GM20431 (cell line): ENCODE measurements around the gene ITPRID2.
"Not testable (repeated sequence)": the region's sequence is repeated elsewhere in the genome, so short reads cannot be mapped to it uniquely, and the experiment has no call there.

Experiments
- in situ Hi-C: fragments of 300-500 bp; cut with MseI, MboI; formaldehyde crosslinking; loops from one replicate; pipeline ENCODE4 v1.15.0; 2020; ENCODE audit warnings: low sequenced_read_pairs; ENCODE audit not compliant: unreplicated experiment

ITPRID2 gene

DNA sequence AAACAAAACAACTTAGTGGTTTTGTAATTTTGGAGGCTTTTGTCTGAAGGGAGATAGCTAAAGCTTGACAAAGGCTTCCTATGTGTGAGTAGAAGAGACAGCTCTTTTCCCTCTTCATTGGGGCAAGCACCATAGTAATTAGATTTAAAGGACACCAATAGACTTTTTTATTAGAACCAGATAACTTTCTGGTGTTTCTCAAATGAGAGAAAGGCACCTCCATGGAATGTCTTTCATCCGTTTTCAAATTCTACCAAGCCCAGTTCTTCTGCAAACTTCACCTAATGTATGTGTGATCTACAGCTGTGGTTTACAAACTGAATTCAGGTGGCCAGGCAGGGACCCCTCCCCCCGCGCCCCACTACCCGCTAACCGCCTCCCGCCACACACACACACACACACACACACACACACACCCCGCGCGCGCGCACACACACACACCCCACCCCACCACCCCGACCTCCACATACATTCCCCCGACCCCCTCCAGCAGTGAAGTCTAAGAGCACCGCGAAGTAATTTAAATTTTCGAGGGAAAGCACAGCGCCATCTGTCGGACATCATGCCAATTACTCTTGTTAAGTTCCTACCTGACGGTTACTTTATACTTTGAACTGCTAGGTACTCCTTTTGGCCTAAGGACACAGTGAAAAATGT, 62.5 kb downstream of the ITPRID2 start:
- in situ Hi-C loops = no loop called here

DNA sequence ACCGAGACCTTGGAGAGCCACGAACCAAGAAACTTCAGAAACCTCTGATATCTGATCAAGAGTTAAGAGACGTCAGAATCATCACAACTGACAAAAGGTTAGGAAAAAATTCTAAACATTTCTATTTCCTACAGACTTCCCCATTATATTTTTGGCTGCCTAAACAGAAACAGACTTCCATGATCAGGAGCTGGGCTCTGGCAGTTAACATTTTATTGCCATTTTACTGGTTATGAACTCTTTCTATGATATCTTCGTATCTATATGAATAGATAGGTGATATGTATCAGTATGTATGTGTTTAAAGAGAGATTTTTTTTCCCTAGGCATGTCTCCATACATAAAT, 63.0 kb downstream of the ITPRID2 start:
- in situ Hi-C loops = no loop called here

GRCh38 chr2:181955010-181955409, 63.5 kb downstream of the ITPRID2 start:
- in situ Hi-C loops = no loop called here

DNA sequence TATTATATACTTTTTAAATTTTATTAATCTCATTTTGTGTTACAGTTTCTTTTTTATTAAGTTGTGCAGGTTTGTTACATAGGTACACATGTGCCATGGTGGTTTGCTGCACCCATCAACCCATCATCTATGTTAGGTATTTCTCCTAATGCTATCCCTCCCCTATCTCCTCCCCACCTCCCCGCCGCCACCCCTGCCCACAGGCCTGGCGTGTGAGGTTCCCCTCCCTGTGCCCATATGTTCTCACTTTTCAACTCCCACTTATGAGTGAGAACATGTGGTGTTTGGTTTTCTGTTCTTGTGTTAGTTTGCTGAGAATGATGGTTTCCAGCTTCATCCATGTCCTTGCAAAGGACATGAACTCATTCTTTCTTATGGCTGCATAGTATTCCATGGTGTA, 64.3 kb downstream of the ITPRID2 start:
- in situ Hi-C loops = not testable (repeated sequence)

- in situ Hi-C loops = no loop called here
Observed at GRCh38 chr2:181957668-181958067, 66.1 kb downstream of the ITPRID2 start.

DNA sequence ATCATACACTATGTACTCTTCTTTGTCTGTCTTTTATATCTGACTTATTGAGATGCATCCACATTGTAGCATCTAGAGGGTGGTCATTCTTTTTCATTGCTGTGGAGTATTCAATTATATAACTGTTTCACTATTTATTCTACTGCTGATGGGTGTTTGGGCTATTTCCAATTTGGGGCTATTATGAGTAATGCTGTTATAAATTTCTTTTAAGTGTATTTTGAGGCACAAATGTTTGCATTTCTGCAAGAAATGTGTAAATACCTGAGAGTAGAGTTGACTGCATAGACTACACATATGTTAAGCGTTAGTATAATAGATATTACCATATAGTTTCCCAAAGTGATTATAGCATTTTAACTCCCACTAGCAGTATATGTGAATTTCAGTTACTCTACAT, 67.2 kb downstream of the ITPRID2 start:
- in situ Hi-C loops = no loop called here

DNA sequence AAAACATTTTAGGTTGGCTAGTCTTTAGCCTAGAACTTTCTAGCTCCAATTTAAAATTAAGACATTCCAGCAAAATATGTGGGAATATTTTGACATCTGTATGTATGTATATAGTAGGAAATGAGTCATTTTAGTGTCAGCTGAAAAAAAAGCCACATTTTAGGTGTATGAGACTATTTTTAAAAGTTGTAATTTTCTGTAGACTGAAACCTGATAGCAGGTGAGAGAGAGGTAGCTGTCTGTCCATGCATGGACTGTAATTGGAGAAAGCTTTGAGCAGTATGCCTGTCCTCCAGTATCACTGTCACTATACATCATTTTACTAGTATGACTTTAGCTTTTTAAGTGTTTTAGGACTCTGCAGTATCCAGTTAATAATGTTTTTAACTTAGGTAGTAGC, 68.0 kb downstream of the ITPRID2 start:
- in situ Hi-C loops = no loop called here

DNA sequence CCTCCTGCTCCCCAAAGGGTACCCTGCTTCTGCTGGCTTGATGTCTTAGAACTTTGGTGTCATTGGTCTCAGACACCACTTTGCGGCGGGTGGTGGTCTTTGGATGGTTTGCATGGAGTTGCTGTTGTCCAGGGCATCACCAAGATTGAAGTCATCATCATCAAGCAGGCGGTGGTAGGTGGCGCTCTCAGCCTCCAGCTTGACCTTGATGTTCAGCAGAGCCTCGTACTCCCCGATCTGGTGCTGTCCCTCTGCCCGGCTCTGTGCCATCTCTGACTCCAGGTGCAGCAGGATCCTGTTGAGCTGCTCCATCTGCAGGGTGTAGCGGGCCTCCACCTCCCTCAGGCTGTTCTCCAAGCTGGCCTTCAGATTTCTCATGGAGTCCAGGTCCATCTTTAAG, 69.6 kb downstream of the ITPRID2 start:
- in situ Hi-C loops = not testable (repeated sequence)

DNA sequence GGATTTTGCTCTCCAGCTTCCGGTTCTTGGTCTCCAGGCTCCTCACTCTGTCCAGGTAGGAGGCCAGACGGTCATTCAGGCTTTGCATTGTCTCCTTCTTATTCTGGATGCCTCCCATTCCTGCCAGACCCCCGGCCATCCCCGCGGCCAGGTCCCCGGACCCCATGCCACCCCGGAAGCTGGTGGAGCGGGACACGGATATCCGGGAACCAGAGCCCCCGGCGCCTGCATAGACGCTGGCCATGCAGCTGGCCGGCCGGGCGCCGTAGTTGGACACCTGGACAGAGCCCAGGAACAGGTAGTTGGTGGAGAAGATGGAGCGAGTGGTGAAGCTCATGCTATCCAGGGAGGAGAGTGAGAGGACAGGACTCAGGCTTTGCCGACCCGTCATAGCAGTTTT, 70.6 kb downstream of the ITPRID2 start:
- in situ Hi-C loops = no loop called here

GRCh38 chr2:181970160-181970794, 78.7 kb downstream of the ITPRID2 start:
- in situ Hi-C loops = no loop called here

- in situ Hi-C loops = no loop called here
Observed at GRCh38 chr2:181971032-181971431, 79.5 kb downstream of the ITPRID2 start.

DNA sequence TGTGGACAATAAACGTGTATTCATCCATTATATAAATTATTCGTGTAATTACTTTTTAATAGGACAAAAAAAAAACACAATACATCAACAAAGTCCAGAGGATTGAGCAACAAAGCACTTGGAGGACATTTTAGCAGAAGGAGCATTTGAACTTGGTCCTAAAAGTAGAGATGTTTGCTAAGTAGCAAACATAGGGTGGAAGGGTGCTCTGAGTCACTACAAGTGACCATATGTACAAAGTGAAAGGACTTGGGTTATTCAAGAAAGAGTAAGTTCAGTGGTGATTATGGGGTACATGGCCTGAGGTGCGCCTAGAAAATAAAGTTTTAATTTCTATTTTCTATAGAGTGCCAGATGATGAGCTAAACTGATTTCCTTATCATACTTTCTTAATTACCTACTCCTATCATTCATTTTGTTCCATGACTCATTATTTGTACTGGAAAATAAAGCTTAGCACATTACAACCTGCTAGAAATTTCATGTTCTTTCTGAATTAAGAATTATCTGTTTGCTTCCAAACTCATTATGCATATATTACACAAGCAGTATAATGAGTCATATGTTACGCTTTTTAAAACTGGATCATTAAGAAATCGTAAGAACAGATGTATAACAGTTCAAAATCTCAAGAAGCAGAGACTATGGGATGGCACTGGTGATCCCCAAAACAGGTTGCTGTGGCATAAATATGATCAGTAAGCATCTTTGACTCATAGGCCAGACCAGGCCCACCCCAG, 81.1 kb downstream of the ITPRID2 start:
- in situ Hi-C loops = no loop called here

DNA sequence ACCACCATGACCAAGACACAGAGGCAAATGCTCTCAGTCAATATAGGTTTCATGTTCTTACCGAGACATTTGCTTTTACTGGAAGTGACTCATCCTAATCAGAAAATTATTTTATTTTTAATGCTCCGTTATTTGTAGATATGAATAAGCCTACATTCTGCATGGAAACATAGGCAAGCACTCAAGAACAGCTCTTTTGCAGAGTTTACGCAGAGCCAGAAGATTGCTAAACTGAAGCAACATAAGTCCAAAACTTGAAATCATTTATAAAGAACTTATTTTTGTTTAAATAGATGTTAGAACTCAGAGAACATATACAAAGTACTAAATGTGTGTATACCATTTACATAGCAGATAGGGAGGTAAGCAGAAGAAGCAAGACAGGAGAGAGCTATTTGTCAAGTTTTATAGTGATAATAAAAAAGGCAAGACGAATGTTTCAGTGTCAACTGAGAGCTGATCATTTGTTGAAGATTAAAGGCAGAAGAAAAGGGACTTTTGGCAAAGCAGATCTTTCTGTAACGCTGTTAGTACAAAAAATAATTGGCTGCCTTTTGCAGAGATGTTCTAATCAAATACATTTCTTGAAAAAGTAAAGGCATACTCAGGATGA, 81.7 kb downstream of the ITPRID2 start:
- in situ Hi-C loops = no loop called here

DNA sequence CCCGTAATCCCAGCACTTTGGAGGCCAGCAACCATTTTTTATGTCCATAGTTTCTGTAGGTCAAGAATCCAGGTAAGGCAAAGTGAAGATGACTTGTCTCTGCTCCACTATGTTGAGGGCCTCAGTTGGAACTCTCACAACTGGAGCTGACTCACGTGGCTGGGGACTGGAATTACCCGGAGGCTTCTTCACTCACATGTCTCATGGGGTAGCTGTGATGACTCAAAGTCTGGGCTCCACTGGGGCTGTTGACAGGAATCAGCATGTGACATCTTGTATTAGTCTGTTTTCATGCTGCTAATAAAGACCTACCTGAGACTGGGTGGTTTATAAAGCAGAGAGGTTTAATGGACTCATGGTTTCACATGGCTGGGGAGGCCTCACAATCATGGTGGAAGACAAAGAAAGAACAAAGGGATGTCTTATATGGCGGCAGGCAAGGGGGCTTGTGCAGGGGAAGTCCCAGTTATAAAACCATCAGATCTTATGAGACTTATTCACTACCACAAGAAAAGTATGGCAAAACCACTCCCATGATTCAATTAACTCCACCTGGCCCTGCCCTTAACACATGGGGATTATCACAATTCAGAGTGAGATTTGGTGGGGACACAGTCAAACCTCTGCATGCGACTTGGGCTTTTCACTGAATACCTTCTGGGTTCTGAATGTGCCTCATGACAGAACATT, 86.3 kb downstream of the ITPRID2 start:
- in situ Hi-C loops = no loop called here

DNA sequence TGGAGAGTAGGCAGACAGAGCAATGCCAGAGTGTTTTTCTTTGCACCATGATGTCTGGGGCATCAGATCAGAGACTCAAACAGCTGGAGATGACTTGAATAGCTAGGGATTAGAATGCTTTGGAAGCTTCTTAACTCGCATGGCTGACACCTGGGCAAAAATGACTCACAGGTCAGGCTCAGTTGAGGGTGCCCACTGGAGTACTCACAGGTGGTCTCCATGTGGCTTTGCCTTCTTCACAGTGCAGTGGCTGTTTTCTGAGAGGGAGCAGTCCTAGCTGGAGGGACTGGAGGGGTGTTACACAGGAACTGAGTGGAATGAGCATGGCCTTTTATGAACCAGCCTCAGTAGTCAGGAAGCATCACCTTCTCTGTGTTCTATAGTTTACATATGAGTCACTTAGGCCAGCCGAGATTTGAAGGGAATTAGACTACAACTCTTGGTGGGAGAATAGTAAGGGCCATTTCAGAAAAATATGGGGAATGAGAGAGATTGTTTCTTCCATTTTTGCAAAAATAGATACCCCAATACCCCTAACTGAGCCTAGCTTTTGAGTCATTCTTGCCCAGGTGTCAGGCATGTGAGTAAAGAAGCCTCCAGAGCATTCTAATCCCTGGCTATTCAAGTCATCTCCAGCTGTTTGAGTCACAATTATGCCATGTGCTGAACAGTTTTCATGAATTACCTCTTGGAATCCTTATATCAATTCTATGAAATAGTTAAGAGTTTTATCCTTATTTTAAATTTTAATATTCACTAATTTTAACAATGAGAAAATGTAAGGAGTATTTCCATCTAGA, 87.0 kb downstream of the ITPRID2 start:
- in situ Hi-C loops = no loop called here
